Activated T-cell treated with anti-CD3 and anti-CD28 coated beads for 48 hours (primary cell): Measurements from ENCODE around the gene CETP.
A peak's percentile ranks its signal among the peaks of the same experiment; 100 is the strongest.
"Not testable (repeated sequence)": the region's sequence is repeated elsewhere in the genome, so short reads cannot be mapped to it uniquely, and the experiment has no call there.

Experiments used
- DNase-seq: peaks from one replicate; pipeline ENCODE4 v3.0.0-alpha.2; 2020; ENCODE audit warnings: low read depth

The CETP gene

DNA sequence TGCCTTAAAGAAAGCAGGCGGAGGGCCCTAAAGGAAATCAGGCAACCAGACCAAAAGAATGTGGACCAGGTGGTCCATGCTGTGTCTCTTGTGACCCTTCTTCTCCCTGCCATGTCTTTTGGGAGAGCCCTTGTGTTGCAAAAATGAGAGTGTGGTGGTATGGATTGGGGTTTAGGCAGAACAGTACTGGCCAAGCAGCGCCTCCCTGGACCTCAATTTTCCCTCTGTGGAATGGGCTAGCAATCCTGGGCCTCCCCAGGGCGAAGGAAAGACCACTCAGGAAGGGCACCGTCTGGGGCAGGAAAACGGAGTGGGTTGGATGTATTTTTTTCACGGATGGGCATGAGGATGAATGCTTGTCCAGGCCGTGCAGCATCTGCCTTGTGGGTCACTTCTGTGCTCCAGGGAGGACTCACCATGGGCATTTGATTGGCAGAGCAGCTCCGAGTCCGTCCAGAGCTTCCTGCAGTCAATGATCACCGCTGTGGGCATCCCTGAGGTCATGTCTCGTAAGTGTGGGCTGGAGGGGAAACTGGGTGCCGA lies 20.1 kb downstream of the CETP start:
- DNase-seq: no peak

DNA sequence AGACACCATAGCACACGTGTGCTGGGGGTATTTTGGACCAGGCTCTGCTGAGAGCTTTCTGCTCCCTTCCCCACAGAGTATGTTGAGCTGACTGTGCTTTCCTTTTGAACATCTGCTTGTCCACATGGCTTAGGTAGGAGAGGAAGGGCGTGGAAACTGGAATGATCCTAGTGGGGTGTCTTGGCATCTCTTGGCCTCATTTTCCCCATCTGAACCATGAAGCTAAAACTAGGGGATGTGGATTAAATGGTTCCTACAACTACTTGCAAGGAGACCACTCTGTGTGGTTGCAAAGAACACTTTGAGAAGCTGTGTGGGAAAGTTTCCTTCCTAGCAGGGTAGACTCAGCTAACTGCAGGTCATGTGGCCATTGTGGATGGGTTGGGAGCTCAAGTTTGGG lies 20.9 kb downstream of the CETP start:
- DNase-seq: no peak

DNA sequence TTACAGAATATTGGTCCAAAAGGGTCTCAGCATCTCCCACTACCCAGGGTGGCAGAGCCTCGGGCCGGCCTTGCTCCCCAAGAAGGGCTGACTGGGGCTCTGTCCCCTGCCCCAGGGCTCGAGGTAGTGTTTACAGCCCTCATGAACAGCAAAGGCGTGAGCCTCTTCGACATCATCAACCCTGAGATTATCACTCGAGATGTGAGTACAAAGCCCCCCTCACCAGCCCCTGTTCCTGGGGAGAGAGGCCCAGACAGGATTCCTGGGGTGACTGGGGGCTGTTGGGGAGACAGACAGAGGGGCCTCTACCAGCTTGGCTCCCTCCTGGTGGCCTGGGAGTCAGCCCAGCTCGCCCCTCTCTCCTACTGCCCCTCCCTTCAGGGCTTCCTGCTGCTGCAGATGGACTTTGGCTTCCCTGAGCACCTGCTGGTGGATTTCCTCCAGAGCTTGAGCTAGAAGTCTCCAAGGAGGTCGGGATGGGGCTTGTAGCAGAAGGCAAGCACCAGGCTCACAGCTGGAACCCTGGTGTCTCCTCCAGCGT lies 21.5 kb downstream of the CETP start:
- no peak for DNase-seq

DNA sequence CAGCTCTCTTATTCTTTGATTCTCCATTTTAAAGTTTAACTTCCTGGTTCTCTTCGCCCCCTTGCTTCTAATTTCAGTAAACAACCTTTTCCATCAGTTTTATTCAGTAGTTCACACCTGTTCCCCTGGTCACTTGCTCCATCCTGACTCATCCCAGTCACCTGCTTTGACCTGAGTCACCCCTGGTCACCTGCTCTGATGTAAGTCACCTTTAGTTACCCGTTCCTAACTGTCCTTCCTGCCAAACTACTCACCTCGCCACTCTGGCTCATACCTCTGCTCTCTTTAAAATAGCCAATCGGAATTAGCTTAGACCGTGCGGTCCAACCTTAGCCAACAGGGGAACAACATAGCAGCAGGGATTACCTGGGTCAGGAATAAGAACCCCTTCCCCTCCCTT lies 22.9 kb downstream of the CETP start:
- no peak for DNase-seq

DNA sequence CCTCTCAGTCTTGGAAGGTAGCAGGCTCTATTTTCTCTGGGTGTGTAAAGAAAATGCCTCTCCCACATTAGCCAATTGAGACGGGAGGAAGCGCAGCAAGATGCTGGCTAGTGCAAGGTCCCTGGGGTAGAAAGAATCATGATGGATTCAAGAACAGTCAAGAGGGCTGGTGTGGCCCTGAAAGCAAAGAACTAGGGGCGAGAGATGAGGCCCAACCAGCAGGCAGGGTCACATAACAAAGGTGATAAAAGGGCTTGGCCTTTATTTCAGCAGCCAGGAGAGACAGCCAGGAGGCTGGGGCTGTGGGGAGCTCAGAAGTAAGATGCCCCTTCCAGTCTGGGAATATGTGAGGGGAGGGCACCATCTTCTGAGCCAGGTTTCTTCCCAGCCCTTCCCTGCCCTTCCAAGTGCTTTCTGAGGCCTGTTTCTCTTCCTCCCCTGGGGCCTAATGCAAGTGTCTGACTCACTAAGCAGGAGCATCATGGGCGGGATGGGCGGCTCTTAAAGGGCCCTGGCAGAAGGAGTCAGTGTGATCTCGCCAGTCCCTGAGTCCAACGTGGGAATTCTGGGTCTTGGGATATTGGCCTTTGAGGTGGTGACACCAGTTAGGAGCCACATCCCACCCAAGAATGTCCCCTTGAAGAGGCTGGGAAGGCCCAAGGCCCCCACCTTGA lies 23.7 kb downstream of the CETP start:
- no peak for DNase-seq

DNA sequence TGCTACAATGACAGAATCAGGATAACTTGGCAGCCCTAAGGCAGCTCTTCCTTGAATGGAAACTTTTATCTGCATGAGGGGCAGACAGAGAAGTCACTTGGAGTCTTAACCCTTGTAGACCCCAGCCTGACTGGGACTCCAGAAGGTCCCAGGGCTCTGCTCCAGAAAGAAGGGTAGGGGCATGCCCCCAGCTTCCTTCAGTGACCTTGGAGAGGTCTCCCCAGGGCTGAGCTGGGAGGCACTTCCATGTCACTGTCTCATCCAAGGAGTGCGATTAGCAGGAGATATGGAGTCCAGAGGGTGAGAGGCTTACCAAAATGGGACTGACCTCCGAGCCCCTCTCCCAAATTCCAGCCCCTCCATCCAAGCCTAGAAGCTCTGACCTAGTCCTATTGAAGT lies 24.2 kb downstream of the CETP start:
- no peak for DNase-seq

DNA sequence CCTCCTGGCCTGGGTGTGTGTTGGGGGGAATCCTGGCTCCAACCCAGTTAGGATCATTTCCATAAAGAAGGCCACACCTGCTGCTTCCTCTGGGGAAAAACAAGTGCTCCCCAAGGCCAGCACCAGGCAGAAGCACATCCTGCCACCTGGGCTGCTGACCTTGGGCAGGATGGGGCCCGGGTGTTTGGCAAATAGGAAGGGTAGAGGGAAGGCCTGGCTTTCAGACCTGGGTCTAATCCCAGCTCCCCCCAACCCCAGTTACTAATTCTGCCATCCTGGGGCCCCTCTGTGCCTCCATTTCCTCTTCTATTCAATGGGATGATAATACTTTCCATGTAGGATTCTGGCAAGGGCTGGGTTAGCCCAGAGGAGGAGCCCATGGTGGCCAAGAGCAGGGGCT lies 24.6 kb downstream of the CETP start:
- no peak for DNase-seq

DNA sequence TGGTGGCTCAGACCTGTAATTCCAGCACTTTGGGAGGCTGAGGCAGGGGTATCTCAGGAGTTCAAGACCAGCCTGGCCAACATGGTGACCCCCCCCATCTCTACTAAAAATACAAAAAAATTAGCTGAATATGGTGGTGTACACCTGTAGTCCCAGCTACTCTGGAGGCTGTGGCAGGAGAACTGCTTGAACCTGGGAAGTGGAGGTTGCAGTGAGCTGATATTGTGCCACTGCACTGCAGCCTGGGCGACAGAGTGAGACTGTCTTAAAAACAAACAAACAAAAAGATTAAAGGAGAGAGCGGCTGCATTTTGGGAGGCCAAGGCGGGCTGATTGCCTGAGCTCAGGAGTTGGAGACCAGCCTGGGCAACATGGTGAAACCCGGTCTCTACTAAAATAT lies 25.2 kb downstream of the CETP start:
- DNase-seq: not testable (repeated sequence)

DNA sequence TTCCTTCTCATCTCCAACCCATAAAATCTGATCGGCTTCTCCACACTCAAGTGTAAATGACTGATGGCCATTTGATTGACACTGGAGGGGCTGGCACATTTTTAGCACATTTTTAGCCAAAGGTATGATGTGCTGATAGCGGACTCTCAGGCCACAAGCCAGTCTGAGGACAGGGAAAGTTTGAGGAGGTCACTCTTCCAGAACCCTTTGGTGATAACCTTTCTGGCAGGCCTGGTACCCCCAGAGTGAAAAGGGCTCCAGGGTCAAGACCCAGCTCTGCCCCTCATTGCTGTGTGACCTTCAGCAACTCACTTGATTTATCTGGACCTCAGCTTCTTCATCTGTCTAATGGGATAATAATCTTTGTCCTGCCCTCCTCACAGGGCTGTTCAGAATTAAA lies 25.9 kb downstream of the CETP start:
- DNase-seq: no peak

DNA sequence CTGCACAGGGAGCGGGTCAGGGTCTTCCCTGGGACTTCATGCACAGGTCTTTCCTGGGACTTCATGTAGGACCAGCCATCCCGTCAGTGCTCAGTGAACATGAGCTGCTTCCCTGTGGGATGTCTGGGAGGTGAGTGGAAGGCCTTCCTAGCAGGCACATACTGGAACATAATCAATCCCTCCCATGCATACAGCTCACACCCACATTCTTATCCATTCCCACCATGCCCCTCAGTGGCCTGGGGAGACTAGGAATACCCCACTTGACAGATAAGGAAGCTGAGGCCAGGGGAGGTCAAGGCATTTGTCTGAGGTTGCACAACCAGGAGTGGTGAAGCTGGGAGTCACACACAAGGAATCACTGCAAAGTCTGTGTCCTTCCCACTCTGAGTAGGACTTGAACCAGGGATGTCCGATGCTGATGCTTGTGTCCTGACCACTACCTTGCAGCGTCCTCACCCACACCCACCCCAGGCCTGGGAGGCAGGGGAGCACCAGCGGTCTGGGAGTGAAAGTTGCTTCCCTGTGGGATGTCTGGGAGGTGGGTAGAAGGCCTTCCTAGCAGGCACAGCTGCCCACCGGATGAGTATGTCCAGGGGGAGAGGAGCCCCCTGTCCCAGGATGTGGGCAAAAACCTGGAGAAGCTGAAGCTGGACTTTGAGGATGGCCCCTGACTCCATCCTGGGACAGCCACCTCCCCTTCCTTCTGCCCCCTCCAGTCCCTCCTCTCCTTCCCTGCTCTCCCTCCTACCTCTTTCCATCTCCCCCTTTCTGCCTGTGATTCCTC lies 26.6 kb downstream of the CETP start:
- no peak for DNase-seq

DNA sequence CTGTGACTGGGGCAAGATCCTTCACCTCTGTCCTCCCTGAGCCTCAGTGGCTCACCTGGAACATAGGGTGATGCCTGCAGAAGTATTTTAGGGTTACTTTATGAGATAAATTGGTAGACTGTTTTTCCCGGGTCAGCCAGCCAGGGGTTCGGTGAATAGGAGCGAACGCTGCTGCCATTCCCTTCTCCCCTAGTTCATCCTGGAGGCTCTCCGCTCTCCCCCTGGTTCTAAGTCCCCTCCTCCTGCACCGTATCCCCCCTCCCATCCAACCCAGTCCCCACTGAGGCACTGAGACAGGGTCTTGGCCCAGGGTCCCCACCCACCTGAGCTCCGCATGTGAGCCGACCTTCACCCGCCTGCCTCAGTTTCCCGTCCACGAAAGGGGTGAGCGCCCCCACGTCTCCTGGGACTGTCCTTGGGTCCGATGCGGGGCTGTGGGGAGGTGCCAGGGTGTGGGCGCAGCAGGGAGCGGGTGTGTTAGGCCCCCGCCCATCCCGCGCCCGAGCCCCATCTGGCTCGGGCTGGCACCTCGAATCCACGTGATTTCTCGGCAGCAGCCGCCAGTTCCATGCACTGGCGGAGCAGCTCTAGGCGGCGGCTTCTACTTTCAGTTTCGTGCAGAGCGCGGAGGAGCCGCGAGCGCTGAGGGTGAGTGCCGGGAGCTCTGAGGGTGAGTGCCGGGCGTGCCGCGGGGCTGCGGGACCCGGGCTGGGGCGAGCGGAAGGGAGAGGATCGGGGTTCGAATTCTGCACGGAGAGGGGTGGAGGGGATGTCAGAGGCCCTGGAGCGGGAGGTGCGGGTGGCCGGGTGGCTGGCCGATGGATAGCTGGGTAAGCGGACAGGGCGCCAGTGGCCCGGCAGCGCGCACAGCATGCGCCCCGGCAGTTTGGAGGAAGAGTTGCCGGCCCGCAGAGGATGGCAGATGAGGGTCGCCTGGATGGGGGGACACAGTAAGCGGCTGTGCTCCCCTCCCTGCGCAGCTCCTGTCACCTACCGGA lies 27.5 kb downstream of the CETP start, which contains the start of gene NLRC5:
Gene NLRC5 (plus strand): TSS at position 610 of the 998 bp plus-strand sequence. CDS start 31,156 bp downstream, outside the sequence.
- peak; percentile 89 for DNase-seq

DNA sequence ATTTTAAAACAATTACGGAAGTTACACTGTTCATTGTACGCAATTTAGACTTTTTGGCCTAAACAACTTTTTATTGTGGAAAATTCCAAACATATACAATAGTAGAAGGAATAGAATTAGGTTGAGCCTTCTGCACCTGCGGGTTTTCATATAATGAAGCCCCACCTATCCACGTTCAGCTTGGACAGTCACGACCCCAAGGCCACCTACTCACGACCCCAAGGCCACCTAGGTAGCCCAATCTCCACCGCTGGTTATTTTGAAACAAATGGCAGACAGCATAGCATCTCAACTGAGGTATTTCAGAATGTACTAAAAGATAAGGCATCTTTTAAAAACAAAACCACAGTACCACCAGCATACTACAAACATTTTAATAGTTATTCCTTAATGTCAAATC lies 28.2 kb downstream of the CETP start:
- DNase-seq: no peak

DNA sequence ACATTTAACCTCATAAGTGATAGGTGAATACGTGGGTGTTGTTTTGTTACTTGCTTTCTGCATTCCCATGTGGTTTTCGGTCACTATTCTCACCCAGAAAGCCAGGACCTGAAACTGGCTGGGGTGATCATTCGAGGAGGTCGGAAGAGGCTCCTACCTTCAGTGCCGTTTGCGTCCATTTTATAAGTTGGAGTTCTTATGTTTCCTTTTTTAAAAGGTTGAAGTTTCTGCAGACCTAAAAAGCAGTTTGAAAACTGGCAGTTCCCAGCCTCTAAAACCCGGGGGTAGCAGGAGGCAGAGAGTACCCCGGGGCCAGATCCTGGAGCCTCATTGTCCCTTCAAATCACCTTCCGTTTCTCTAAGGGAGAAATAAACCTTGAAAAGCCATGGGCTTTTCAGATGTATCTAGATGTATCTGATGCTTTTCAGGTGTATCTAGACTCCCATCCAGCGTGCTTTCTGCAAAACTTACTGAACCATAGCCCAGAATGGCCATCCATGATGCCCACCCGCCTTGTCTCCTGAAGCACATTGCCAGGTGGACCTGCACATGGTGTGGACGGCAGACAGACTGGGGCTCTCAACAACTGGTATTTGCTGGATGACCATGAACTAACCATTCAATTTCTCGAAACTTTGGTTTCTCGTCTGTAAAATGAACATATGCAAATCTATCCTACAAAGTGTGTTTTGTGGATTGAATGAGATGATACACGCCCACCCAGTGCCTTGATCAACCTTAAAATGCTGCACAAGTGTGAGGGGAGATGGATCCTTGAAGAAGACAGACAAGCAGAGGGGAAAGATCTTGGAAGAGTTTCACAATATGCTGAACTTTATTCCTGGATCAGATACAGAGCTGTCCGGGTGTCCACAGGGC lies 28.9 kb downstream of the CETP start:
- DNase-seq: no peak

DNA sequence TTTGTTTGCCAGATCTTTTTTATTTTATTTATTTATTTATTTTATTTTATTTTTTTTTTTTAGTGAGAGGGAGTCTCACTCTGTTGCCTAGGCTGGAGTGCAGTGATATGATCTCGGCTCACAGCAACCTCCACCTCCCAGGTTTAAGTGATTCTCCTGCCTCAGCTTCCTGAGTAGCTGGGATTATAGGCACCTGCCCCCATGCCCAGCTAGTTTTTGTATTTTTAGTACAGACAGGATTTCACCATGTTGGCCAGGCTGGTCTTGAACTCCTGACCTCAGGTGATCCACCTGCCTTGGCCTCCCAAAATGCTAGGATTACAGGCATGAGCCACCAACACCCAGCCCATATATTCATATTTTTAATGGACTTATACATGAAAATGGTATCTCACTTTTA lies 30.7 kb downstream of the CETP start:
- not testable (repeated sequence) for DNase-seq

DNA sequence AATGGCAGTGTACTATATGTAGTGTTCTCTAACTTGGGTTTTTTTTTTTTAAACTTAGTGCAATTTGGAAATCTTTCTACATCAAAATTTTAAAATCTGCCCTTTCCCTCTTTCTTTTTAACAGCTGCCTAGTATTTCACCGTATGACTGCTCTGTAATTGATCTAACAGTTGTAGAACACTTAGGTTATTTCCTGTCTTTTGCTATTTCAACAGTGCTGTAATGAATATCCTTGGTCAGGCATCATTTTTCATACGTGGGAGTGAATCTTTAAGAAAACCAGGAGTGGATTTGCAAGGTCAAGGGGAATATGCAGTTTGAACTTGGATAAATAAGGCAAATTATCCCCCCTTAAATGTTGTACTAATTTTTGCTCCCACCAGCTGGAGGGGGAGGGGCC lies 31.5 kb downstream of the CETP start:
- DNase-seq: no peak

DNA sequence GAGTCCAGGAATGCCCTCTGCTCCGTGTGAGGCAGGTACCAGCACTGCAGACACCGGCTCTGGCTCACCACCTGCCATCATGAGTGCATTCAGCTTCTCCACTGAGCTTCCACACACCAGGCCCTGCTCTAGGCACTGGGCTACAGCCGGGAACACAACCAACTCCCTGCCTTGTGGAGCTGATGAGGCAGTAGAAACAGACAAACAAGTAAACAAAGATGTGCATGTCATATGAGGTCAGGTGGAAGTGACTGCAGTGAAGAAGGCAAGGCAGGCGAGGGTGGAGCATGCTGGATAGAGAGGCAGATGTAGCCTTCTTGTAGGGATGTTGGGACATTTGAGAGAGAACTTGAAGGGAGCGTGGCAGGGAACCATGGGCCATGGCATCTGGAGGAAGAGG lies 32.6 kb downstream of the CETP start:
- no peak for DNase-seq

DNA sequence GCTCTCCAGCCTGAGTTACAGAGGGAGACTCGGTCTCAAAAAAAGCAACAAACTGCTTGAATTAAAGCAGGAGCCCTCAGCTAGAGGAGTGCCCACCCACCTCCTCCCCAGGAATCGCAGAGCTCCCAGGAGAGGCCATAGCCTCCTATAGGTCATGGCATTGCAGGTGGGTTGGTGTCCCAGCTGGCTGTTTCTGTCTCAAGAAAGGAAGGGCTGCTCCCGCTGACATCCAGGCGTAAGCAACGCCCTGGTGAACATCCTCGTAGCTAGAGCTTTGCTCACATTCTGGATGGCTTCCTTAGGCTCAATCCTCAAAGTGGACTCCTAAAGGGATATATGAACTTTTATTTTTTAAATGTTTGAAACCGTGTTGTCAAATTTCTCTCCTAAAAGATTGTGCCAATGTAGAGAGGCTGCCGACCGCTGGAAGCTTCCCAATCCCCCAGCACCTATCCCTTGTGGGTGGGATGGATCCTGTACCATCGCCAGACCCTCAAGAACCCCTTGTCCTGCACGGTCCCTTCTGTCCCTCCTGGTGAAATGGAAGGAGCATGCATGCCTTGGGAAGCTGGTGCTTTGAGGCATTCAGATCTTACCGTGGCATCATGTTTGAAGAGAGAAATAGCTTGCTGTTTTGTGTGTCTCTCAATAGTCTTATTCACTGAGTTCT lies 33.5 kb downstream of the CETP start:
- DNase-seq: no peak

DNA sequence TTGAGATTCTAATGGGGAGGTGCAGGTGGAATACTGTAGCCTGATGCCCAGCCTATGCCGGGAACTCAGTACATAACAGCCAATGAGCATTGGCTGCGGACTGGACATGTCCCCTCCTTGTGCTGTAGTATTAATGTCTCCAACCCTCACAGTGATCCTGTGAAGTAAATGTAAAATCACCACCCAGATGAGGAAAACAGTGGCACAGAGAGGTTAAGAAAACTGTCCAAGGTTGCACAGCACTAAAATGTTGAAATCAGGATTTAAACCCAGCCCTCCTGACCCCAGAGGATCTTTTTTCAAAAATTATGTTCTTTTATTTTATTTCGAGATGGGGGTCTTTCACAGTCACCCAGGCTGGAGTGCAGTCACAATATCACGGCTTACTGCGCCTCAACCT lies 35.5 kb downstream of the CETP start:
- DNase-seq: no peak

DNA sequence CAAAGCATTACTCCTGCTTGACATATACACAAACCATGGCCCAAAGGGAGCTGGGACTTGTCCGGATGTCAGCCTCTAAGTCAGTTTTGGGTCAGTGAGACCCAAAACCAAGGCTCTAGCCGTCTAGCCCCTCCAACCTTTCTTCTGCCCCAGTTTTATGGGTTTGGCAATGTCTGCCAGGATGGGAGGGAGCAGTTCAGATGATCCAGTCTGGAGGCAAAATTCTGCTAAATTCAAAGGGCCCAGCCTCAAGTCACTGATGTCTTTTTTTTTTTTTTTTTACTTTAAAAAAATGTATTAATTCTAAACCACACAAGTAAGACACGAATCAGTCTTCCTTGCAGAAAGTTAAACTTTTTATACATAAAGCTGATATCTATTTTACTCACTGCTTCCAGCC lies 36.2 kb downstream of the CETP start:
- DNase-seq: no peak

DNA sequence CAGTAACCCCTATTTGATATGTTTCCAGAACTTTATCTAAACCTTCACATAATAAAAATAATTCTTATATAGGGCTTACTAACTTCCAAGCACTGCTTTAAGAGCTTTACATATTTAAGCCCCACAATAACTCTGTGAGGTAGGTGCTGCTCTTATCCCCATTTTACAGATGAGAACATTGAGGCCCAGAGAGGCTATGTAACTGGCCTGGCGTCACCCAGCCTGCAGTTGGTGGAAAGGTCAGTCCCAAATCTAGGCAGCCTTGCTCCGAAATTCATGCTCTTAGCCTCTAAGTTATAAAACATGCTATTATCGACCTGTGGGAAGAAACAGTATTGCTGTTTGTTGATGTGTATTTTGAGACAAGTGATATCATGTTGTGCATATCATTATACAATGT lies 36.6 kb downstream of the CETP start:
- DNase-seq: no peak
